KMS-11 (cell line): Measurements from ENCODE around the gene LRP2BP.

Experiments
- H2AFZ ChIP-seq: fragments of 200-600 bp; sonication (generic); 2 replicates; pipeline ENCODE4 v1.6.1; 2016; ENCODE audit warnings: antibody characterized with exemption, mixed run types, low read depth
- H3K27ac ChIP-seq: fragments of 200-600 bp; sonication (generic); 2 replicates; pipeline ENCODE4 v1.6.1; 2016; ENCODE audit warnings: mild to moderate bottlenecking, mixed run types
- H3K27me3 ChIP-seq: fragments of 200-600 bp; sonication (generic); 2 replicates; pipeline ENCODE4 v1.6.1; 2017; ENCODE audit warnings: mild to moderate bottlenecking, low read depth, mixed run types, moderate library complexity; ENCODE audit not compliant: insufficient read depth
- H3K36me3 ChIP-seq: fragments of 200-600 bp; sonication (generic); 2 replicates; pipeline ENCODE4 v1.6.1; 2017; ENCODE audit warnings: mild to moderate bottlenecking, mixed run types; ENCODE audit not compliant: insufficient read depth
- H3K4me1 ChIP-seq: fragments of 200-600 bp; sonication (generic); 2 replicates; pipeline ENCODE4 v1.6.1; 2016; ENCODE audit warnings: mild to moderate bottlenecking, low read depth, mixed run types; ENCODE audit not compliant: poor library complexity, severe bottlenecking
- H3K4me2 ChIP-seq: fragments of 200-600 bp; sonication (generic); 2 replicates; pipeline ENCODE4 v1.7.0; 2016; ENCODE audit warnings: mild to moderate bottlenecking, mixed run types
- H3K4me3 ChIP-seq: fragments of 200-600 bp; sonication (generic); IDR thresholded peaks from 2 replicates; pipeline ENCODE4 v1.6.1; 2017; ENCODE audit warnings: low read depth, low read length, mixed read lengths; ENCODE audit not compliant: insufficient read depth
- H3K79me2 ChIP-seq: fragments of 200-600 bp; sonication (generic); 2 replicates; pipeline ENCODE4 v1.6.1; 2016; ENCODE audit warnings: low read depth, mixed run types; ENCODE audit not compliant: insufficient read depth
- H3K9ac ChIP-seq: fragments of 200-600 bp; sonication (generic); 2 replicates; pipeline ENCODE4 v1.6.1; 2016; ENCODE audit warnings: mild to moderate bottlenecking, mixed run types
- H4K20me1 ChIP-seq: fragments of 200-600 bp; sonication (generic); 2 replicates; pipeline ENCODE4 v1.6.1; 2016; ENCODE audit warnings: mild to moderate bottlenecking, mixed run types; ENCODE audit not compliant: insufficient read depth
- CTCF ChIP-seq: fragments of 200-600 bp; sonication (generic); conservative IDR thresholded peaks from 2 replicates; pipeline ENCODE4 v1.6.1; 2017; ENCODE audit warnings: low read depth, mild to moderate bottlenecking, antibody characterized with exemption, low read length, moderate library complexity, mixed read lengths

LRP2BP gene

GRCh38 chr4:185381288-185382196 is 14.2 kb downstream of the LRP2BP start:
- H3K4me3 ChIP-seq = no peak overlapping the region
- no peaks in the 10 kb centered on the region for H3K36me3 ChIP-seq
- no peaks in the 10 kb centered on the region for H3K27me3 ChIP-seq
- no peak overlapping the region for H3K4me2 ChIP-seq
- H4K20me1 ChIP-seq = no peaks in the 10 kb centered on the region
- no peak overlapping the region for H2AFZ ChIP-seq
- no peak overlapping the region for H3K27ac ChIP-seq
- H3K79me2 ChIP-seq = no peaks in the 10 kb centered on the region
- no peaks in the 10 kb centered on the region for H3K4me1 ChIP-seq
- no peak overlapping the region for H3K9ac ChIP-seq
- no peak for TF ChIP-seq CTCF

GRCh38 chr4:185380320-185380719 is 15.4 kb downstream of the LRP2BP start:
- Histone ChIP-seq H3K79me2 (no peaks in the 10 kb centered on the region), H3K27ac (no peak overlapping the region), H3K9ac (no peak overlapping the region), H3K4me1 (no peaks in the 10 kb centered on the region), H3K4me3 (no peak overlapping the region), H3K27me3 (no peaks in the 10 kb centered on the region), H2AFZ (no peak overlapping the region), H3K36me3 (no peaks in the 10 kb centered on the region), H3K4me2 (no peak overlapping the region), H4K20me1 (no peaks in the 10 kb centered on the region)
- no peak for TF ChIP-seq CTCF

GRCh38 chr4:185379326-185380295 is 16.1 kb downstream of the LRP2BP start:
- H3K4me2 ChIP-seq = no peak overlapping the region
- no peak for TF ChIP-seq CTCF
- no peaks in the 10 kb centered on the region for H3K36me3 ChIP-seq
- H4K20me1 ChIP-seq = no peaks in the 10 kb centered on the region
- H2AFZ ChIP-seq = no peak overlapping the region
- no peaks in the 10 kb centered on the region for H3K27me3 ChIP-seq
- H3K4me1 ChIP-seq = no peaks in the 10 kb centered on the region
- H3K9ac ChIP-seq = no peak overlapping the region
- H3K4me3 ChIP-seq = no peak overlapping the region
- H3K79me2 ChIP-seq = no peaks in the 10 kb centered on the region
- no peak overlapping the region for H3K27ac ChIP-seq

- Histone ChIP-seq H3K9ac (no peak overlapping the region), H3K36me3 (no peaks in the 10 kb centered on the region), H3K27me3 (no peaks in the 10 kb centered on the region), H3K4me1 (no peaks in the 10 kb centered on the region), H3K79me2 (no peaks in the 10 kb centered on the region), H3K4me2 (no peak overlapping the region), H3K27ac (no peak overlapping the region), H2AFZ (no peak overlapping the region), H4K20me1 (no peaks in the 10 kb centered on the region), H3K4me3 (no peak overlapping the region)
- no peak for TF ChIP-seq CTCF
These were observed 17.5 kb downstream of the LRP2BP start for GRCh38 chr4:185378264-185378663.
